Measurements from ENCODE around the gene LHX2.

Gene LHX2

GRCh38 chr9:124050955-124051354 is 39.4 kb downstream of the LHX2 start:
- Histone ChIP-seq H3K27me3 (replicated peaks) (peaks cover 58% of the 10 kb centered on the region), H3K4me3 (ENCODE audit: low read depth, low read length) (no peak overlapping the region), H3K27ac (no peak overlapping the region), H3K36me3 (replicated peaks) (no peaks in the 10 kb centered on the region)
- in situ Hi-C loops (cut with HindIII; ENCODE audit: low pct_ligation_motif_present, low sequenced_read_pairs) = no loop called here
- DNase-seq = no peak
- TF ChIP-seq CTCF (IDR thresholded peaks at IDR 0.05; ENCODE audit: low read depth, low read length, missing control alignments) = no peak

GRCh38 chr9:124052401-124052800 is 40.8 kb downstream of the LHX2 start:
- peaks cover 50% of the 10 kb centered on the region for H3K27me3 ChIP-seq (replicated peaks)
- DNase-seq = no peak
- H3K4me3 ChIP-seq (ENCODE audit: low read depth, low read length) = no peak overlapping the region
- no peaks in the 10 kb centered on the region for H3K36me3 ChIP-seq (replicated peaks)
- in situ Hi-C loops (cut with HindIII; ENCODE audit: low pct_ligation_motif_present, low sequenced_read_pairs) = no loop called here
- TF ChIP-seq CTCF (IDR thresholded peaks at IDR 0.05; ENCODE audit: low read depth, low read length, missing control alignments) = no peak
- H3K27ac ChIP-seq = no peak overlapping the region

- Histone ChIP-seq H3K27me3 (replicated peaks) (peaks cover 59% of the 10 kb centered on the region), H3K27ac (no peak overlapping the region), H3K4me3 (ENCODE audit: low read depth, low read length) (no peak overlapping the region), H3K36me3 (replicated peaks) (no peaks in the 10 kb centered on the region)
- peak; percentile 96 for DNase-seq
- in situ Hi-C loops (cut with HindIII; ENCODE audit: low pct_ligation_motif_present, low sequenced_read_pairs) = no loop called here
- peak; percentile 26 for TF ChIP-seq CTCF (IDR thresholded peaks at IDR 0.05; ENCODE audit: low read depth, low read length, missing control alignments)
These were observed 43.1 kb downstream of the LHX2 start for GRCh38 chr9:124054582-124055227.

- no peaks in the 10 kb centered on the region for H3K36me3 ChIP-seq (replicated peaks)
- in situ Hi-C loops (cut with HindIII; ENCODE audit: low pct_ligation_motif_present, low sequenced_read_pairs) = no loop called here
- no peak overlapping the region for H3K4me3 ChIP-seq (ENCODE audit: low read depth, low read length)
- H3K27me3 ChIP-seq (replicated peaks) = peaks cover 51% of the 10 kb centered on the region
- no peak for DNase-seq
- H3K27ac ChIP-seq = no peak overlapping the region
- no peak for TF ChIP-seq CTCF (IDR thresholded peaks at IDR 0.05; ENCODE audit: low read depth, low read length, missing control alignments)
These were observed 49.5 kb downstream of the LHX2 start for GRCh38 chr9:124060844-124061605.

- in situ Hi-C loops (cut with HindIII; ENCODE audit: low pct_ligation_motif_present, low sequenced_read_pairs) = no loop called here
- Histone ChIP-seq H3K4me3 (ENCODE audit: low read depth, low read length) (no peak overlapping the region), H3K27ac (no peak overlapping the region), H3K36me3 (replicated peaks) (no peaks in the 10 kb centered on the region), H3K27me3 (replicated peaks) (peaks cover 50% of the 10 kb centered on the region)
- TF ChIP-seq CTCF (IDR thresholded peaks at IDR 0.05; ENCODE audit: low read depth, low read length, missing control alignments) = peak; percentile 57
- no peak for DNase-seq
These were observed 50.6 kb downstream of the LHX2 start for GRCh38 chr9:124062172-124062571.

All from brain microvascular endothelial cell (primary cell).